Smooth muscle cell of the brain vasculature (primary cell): ENCODE results near the gene KCTD6.

Experiments
- DNase-seq: peaks from one replicate; pipeline ENCODE4 v3.0.0-alpha.2; 2012; ENCODE audit warnings: low read depth, low spot score

Gene KCTD6

DNA sequence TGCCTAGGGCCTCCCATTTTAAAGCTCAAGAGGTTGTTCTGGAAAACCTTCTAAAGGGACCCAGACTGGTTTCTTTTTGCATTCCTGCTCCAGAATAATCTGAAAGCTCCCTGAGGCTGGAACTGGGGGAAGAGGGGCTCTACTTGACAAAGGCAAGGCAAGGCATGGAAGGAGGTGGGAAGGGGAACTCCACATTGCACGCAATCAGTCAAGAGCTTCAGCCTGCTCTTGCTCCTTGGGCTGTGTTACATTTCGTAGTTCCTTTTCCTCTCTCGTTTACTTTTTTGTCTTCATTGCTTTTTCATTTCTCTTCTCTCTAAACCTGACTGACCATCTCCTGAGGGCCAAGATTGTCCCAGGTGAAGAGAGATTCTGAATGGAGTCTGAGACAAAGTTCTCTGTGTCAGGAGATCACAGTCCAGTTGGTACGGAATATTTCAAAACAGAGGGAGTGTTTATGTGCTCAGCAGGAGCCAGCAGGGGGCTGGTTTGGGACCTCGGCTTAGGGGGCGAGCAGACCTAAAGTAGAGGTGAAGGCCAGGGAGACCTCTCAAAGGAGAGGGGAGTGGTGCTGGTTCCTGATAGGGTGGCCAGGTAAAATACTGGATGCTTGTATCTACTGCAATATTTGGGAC is 6.0 kb upstream of the KCTD6 start:
- no peak for DNase-seq

DNA sequence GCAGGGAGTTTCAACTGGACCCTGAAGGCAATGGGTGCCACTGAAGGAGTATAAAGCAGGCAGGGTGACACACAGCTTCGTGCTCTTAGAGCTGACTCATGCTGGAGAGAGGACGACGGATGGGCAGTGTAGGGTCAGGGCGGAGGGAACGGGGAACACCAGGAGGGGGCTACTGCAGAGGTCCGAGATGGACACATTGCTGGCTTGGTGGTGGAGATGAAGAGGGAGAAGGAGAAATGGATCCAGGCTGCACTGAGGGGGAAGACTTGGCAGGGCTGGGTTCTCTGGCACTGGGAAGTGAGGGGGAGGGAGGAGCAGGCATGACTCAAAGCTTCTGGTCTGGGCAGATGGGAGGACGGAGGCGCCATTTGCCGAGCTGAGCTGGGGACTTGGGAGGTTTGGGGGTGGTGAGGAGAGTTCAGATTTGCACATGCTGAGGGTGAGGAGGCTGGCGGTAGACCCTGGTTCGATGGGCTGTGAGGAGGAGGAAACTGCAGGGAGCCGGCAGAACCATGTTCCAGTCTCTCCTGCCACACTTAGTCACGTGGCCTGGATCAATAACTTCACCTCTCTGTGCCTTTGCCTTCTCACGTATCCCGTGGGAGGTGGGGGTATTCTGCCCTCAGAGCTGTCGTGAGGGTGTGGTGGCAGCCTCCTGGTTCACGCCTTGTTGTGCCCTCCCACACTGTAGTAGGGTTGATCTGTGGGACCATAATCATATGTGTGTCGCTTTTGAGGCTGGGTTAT is 4.6 kb upstream of the KCTD6 start:
- DNase-seq: no peak

DNA sequence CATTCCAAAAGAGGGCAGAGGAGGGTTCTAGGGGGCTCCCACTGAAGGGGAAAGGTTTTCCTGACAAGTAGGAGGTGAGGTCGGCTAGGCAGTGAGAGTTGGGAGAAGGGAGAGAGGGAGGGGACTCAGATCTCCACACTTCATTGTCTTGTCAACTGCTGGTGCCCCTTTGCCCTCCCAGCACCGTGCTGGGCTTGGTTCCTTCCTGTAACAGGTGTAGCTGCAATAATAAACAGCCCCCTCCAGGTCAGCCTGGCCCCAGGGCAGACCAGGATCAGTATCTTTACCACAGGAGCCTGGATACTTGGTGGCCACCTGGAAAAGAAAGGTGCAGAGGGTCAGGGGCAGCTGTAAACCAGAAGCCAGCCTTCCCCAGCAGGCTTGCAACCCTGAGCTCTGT is 2.9 kb upstream of the KCTD6 start:
- DNase-seq: no peak

DNA sequence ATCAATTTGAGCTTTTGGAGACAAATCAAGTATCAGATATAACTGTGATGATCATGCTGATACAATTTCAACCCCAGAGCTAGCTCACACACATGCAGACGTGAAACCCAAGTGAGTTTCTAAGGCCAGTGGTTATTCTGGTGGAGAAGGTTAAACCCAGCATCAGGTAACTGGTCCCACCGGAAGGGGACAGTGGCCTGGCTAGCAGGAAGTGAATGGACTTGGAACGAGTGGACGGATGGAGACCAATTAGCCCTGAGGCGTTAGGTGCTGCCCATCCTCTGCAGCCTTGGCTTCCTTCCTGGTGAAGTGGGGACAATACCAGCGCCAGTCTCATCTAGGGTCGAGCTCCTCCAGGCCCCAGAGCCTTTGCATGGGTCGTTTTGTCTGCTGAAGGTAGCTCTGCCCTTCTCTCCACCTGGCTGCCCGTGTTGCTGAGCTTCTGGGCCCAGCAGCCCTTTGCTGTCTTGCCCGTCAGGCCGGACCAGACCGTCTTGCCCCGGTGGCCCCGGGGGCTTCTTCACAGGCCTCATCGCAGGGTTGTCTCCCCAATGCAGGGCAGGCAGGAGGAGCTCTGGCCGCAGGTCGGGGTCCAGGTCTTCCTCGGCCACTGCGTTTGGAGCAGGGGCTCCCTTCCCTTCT is 915 bp upstream of the KCTD6 start:
- DNase-seq: no peak

DNA sequence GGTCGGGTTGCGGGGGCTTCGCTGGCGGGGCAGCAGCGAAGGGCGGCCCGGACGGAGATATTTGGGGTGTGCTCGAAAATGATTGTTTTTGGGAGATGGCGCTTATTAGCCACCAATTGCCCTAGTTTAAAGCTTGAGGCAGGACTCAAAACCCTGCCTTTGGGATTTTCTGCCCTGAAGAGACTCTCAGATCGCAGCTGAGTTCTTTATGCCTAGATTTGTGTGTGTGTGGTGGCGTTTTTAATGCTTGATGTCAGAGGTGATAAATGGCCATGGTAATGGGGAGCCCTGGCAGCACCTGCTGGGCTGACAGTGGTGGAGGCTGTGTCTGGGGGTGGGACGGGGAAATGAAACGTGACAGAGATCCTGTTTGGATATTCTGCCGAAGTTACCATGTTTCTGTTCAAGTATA is 604 bp downstream of the KCTD6 start:
- no peak for DNase-seq

DNA sequence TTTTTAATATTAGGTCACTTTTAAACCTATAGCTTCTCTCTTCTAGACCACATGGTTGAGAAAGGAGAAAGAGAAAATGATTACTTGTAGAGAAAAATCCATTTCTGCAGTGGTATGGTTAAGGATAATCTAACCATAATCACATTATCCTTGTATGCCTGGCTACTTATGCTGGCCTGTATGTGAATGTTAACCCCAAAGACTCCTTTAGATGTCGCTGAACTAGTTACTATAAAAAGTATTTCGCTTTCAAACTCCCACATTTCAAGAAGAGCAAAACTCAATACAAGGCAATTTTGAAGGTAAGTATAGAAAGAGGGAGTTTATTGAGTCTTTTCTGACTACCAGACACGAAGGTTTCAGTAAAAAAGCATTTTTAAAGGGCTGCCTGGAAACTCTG is 2.2 kb downstream of the KCTD6 start:
- DNase-seq: no peak

DNA sequence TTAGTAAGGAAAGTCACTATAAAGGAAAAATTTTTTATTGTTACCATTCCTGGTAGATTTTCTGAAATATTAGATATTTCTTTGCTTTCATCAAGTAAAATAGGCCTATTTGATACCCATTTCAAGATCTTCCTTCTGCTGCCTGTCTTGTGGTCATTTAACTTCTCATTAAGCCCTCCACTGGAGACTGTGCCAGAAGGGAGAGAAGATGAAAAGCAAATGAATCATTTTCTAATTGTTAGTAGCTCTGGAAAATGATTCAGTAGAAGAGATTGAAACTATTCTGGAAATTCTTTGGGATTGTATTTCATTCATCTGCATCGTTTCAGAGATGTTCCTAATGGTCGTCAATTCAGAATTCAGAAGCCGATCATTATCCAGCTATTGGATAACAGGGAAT is 3.2 kb downstream of the KCTD6 start:
- DNase-seq: no peak

DNA sequence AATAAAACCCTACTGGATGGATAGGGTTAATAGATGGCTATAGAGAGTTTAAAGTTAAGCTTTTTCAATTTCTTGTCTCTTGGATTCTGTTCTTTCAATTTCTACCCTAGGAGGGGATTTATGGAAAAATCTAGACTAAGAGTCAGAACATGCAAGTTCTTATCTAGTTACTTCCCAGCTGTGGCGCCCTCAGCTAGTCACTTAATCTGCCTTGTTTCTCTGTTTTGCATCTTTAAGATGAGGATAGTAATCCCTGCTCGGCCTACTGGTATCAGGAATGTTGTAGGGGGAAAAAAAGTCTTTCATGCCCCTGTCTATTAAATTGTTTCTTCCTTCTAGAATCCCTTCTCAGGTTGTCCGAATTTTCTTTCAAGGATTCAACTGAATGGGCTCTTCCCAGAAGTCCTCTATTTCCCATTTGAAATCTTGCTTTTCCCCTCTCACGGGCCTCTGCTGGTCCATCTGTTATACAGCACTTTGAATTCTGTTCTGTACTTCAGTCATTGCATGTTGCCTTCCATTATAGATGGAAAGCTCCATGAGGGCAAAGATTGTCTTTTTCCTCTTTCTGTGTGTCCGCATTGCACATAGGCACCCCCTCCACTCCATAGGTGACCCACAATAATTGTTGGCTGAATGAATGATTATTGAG is 4.4 kb downstream of the KCTD6 start:
- DNase-seq: no peak

DNA sequence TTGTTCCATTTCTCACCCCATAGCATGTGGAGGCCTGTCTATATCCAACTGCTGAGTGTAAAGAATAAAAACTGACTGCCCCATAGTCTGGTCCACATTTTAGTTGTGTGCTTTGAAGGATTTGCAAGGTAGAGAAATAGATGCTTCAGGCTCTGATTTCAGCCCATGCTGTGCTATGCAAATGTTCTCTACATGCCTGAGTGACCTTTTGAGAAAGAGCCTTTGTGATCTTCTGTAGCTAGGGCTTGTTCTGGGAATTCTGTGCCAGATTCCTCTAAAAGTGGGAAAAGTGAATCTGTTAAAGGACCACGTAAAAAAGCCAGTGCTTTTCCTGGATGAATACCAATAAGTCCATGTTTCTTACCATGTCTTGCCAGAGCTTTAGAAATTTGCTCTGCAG is 5.2 kb downstream of the KCTD6 start:
- DNase-seq: peak; percentile 20

DNA sequence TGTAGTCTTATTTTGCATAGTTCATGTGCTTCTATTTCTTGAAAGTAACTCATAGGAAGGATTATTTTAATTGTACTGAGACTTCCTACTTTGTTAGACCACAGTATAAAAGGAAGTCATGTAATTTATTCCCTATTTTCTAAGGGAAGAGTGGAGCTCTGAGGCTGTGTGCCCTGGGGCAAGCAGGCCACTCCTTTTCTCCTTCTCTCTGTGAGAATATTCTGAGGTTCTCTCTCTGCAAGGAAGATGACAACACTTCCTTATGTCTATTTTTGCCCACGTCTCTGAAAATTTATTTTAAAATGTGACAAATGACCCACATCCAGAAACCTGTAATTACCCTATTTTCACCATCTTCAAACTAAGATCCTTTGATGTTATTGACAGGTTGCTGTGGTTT is 11.0 kb downstream of the KCTD6 start:
- no peak for DNase-seq

DNA sequence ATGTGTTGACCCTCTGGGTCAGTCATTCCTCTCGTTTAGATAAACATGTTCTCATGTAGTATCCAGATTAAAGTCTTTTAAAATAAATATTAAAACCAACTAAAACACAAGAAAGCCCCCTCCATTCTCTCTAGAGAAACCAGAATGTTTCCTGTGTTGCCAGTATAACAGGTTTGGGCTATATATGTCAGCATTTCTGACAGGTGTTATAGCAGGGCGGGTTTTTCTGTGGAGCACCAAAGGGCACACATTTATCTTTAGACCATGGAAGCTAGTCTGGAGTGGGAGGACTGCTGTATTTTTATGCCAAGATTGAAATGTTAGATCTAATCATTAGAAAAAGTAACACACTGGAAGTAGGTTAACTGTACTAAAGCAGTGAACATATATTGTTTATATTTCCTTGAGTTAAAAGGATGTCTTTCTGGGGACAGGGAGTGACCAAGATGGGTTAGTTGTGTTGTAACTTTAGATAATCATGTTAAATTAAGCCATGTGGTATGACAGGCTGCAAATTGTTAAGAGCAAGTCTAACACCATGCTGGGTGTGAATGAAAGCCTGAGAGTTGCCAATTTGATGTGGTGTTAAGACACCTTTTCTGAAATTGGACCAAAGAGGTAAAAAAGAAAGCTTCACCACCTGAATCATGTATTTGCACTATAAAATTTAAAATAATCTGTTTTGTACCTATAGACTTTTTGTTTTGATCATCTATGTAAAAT is 15.6 kb downstream of the KCTD6 start:
- DNase-seq: no peak

DNA sequence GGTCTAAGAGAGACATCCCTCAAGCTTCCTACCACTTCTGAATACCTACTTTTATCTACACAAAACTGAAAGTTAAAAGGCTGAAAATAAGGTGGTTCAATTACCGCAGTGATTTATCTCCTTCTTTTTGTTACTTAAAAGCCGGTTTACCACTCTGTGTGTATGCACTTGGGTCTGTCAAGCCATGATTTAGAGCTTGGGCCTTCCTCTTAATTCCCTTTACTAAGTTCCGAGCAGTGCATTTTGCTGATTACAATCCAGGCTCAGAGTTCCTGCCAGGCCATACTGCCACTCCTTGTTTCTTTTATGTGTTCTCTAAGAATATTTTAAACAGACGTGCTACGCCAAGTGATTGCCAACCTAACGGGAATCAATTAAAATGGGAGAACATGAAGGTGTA is 16.5 kb downstream of the KCTD6 start:
- no peak for DNase-seq

DNA sequence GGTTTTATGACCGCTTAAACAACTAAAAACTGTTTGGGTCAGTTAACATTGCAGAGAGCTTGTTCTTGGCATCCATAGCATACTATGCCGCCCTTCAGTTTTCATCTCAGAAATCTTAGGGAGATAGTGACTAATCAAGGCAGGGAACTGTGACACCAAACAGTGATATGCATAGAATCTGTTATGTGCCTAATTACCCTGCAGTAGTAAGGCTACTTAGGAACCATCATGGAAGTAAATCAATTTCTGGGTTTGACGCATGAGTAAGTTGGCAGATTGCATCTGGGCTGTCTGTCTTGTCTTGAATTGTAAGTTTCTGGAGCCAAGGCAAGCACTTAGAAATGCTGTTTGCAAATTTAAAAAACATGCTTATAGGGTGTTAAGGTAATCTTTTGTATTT is 22.5 kb downstream of the KCTD6 start:
- DNase-seq: no peak

DNA sequence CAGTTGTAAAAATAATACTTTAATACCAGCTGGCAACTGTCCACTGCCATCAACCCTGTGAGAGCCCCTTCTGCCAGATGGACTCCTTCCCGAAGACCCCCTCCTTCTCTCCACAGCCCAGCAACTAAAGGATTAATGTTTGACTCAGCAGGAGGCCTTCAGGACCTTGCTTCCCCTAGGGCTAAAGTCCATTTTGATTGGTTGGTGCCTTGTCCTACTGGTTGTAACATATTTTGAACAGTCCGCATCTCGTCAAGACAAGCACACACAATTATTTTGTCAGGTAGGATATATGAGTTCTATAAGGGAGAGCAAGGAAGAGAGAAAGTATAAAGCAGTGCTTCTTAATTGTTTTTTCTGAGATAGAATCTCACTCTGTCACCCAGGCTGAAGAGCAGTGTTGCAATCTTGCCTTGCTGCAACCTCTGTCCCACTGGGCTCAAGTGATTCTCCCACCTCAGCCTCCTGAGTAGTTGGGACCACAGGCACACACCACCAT is 26.4 kb downstream of the KCTD6 start:
- no peak for DNase-seq

DNA sequence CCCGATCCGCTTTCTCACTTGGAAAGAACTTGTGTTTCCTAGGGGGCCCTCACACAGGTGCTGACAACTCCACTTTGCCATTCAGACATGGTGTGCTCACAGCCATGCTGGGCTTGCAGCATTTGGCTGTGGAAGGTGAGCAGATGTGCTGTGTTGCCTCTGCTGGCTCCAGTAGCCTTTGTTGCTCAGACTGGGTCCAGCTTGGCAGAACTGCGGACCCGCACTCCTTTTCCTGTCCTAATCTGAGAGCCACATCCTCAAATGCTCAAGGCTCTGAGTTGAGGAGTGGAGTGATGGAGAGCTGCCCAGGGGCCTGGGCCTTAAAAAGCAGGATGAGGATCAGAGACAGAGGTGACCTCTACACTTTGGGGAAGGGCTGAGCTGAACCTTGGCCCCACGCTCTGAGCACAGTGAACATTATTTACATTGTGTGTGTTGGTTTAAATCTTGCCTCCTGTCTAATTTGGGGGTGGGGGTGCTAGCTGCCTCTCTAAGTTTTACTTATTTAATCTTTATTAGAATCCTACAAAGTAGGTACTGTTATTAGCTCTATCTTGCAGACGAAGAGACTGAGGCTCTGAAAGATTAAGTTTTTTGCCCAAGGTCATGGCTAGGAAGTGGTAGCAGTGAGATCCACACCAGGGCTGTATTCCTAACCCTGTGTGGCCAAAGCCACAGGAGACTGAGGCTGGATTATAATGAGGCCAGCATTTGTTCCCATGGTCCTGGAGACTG is 27.9 kb downstream of the KCTD6 start:
- no peak for DNase-seq

DNA sequence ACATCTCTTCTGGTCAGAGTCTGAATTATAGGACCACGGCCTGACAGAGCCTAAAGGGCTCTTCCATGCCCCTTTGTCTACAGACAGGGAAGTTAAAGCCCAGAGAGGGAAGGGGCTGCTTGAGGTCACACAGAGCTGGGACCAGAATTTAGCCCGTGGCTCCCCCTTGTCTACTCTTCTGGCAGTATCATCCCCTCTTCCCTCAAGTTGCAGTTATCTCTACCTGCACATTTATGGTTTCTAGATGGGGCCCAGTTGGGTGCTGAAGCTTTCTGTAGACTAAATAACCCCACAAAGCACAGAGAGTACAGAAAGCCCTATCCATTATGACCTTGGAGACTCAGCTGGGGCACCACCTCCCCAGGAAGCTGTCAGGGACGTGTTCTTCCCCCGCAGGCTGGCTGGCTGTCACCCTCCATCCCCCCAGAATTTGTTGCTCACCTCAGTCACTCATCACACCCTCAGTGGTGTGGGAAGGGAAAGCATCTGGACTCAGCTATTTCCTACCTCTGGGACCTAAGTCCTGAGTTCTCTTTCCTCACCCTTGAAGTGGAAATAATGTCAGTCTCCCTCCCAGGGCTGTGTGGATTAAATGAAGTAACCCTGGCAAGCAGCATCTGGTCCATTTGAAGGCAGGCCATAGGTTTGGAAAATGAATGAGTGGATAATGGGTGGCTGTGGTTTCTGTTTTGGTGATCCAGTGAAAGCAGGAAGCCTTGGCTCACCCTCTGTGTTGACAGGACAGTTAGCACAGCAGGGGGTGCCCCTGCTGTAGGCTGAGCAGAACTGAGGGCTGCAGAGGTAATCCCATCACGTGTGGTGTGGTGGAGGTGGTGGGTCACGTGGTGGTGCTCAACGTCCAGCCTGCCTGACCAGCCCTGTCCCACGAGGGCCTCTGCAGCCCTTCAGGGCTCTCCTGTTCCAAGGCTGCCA is 28.8 kb downstream of the KCTD6 start:
- DNase-seq: no peak

DNA sequence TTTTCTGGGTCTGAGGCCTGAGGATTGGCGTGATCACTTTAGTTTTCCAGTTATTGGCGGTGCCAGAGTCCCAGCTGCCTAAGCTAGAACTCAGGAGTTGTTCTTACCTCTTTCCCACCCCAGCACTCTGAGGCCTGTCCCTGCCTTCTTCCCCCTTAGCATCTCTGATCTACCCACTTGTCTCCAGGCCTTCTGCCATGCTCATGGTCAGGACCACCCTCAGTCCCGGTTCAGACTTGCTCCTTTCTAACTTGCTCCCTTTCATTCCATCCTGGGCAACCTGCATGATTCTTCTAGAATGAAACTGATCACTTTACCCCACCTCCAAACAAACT is 29.4 kb downstream of the KCTD6 start:
- DNase-seq: no peak

DNA sequence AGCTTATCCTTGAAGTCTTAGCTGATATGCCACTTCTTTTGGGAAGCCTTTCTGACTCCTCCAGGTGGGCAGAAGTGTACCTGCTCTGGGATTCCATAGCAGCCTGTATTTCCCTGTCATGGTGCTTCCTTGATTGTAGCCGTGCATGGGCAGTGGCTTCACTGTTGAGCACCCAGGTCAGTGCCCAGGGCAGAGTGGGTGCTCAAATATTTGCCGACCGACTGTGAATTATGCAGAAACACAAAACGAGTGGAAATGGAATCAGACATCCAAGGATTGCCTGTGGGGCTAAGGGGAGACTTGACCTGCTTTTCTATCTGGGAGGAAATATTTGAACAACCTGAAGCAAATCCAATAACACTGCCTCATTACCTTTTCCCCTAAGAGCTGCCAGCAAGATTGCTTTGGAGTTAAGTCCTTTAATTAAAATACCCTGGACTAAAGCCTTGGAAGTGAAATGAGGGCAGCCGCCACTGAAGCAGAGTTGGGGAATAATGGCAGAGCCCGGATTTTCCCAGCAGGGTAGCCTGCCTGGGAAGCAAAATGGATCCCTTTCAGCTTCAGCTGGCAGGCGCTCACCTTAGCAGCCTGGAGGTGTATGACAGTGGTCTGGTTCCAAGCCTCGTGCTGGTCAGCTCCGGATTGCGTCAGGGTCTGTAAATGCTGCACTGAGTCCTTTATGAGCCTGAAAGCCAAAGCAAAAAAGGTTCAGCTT is 30.2 kb downstream of the KCTD6 start:
- DNase-seq: no peak

DNA sequence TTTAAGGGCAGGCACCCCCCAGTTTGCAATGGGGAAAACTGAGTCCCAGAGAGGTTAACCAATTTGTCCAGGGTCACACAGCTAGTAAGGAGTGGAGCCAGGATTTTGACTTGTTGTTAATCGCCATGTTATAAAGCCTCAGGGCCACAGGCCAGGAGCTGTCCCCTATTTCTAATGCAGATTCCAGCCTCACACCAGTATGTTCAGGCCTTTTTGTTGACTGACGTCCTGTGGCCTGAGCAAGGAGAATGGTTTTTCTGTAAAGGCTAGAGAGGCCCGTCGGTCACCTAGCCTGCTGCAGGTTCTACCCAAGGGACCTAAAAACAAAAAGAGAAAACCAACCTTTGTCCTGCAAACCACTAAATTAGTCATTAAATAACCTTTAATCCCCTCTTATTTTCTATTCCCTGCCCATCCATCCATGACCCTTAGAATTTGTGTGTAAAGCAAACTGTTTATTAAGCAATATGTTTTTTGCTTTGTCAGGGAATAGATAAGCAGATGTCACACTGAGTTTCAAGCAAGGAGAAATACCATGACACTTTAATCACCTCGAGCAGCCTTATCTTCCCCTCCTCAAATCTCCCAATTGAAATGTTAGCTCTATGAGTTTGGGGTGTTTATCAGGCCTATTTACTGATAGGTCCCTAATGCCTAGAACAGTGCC is 31.0 kb downstream of the KCTD6 start:
- DNase-seq: no peak
